HFF-Myc (cell line): ENCODE results near the gene NBPF20.
A peak's percentile ranks its signal among the peaks of the same experiment; 100 is the strongest.
"Not testable (repeated sequence)": the region's sequence is repeated elsewhere in the genome, so short reads cannot be mapped to it uniquely, and the experiment has no call there.

ENCODE experiments used
- DNase-seq: peaks from one replicate; pipeline ENCODE4 v3.0.0-alpha.2; 2011; ENCODE audit warnings: low read depth; ENCODE audit errors: extremely low read depth
- H3K4me3 ChIP-seq: replicated peaks from 2 replicates; pipeline ENCODE4 v1.5.1; 2011; ENCODE audit warnings: low read depth, mild to moderate bottlenecking, control low read depth, low read length
- TF ChIP-seq, protein P1 (sequence below): IDR thresholded peaks from 2 replicates; pipeline ENCODE4 v1.5.1; 2012; ENCODE audit warnings: mild to moderate bottlenecking, low read depth, low read length, control low read depth; ENCODE audit errors: missing control alignments

Gene NBPF20

DNA sequence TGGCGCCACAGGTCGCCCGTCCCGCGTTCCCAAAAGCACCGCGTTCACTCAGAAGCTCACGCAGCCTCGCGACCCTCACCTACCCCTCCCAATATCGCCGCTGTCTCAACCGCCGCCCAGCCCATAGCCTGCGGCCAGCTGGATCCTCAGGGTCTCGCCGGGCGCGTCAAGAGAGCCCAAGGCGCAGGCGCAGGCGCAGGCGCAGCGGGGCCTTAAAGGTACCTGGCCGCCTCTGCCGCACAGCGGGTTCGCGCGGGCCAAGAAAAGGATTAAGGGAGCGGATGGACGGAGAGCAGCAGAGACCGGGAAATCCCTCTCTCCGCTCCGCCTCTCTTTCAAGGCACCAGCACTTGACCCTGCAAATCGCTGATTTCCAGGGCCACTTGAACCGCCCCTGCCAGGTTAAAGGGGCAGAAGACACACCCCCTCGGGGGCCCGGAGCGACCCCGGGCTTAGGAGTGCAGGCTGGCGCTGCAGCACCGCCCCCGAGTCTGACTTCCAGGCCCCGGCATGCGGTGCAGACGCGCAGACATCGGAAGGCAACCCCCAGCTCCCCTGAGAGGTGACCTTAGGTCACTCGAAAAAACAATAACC is at the start of gene NBPF20:
Gene NBPF20 (minus strand): TSS at position 168 of the 594 bp plus-strand sequence. CDS start 20,331 bp downstream, outside the sequence.
- H3K4me3 ChIP-seq = peak within 1 kb of the TSS; percentile 48
- DNase-seq = no peak
- TF ChIP-seq, protein P1, sequence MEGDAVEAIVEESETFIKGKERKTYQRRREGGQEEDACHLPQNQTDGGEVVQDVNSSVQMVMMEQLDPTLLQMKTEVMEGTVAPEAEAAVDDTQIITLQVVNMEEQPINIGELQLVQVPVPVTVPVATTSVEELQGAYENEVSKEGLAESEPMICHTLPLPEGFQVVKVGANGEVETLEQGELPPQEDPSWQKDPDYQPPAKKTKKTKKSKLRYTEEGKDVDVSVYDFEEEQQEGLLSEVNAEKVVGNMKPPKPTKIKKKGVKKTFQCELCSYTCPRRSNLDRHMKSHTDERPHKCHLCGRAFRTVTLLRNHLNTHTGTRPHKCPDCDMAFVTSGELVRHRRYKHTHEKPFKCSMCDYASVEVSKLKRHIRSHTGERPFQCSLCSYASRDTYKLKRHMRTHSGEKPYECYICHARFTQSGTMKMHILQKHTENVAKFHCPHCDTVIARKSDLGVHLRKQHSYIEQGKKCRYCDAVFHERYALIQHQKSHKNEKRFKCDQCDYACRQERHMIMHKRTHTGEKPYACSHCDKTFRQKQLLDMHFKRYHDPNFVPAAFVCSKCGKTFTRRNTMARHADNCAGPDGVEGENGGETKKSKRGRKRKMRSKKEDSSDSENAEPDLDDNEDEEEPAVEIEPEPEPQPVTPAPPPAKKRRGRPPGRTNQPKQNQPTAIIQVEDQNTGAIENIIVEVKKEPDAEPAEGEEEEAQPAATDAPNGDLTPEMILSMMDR = no peak

DNA sequence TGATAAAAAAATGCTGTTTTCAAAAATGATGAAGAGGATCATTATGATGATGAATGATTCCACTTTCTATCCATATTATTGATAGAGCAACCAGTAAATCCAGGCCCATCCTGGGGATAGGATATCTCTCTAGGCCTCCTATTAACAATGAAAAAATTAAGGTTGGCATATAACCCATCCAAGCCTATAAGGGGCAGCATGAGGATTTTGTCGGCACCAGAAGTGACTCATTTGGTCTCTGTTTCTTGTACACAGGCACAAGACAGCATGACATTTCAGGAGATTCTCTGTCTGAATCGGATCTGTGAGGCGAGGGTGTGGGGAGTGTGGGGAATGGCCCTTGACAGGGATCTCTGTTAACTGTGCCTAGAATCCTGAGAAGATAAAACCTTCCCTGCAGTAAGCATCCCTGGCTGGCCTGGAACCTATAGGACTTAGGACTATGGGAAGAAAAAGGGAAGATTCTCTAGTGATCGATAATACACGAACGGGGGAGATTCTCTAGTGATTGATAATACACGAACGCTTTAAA is 49.5 kb upstream of the NBPF20 start:
- not testable (repeated sequence) for DNase-seq, H3K4me3 ChIP-seq

- H3K4me3 ChIP-seq, DNase-seq: not testable (repeated sequence)
Observed at GRCh38 chr1:145472731-145473130, 47.3 kb upstream of the NBPF20 start.

DNA sequence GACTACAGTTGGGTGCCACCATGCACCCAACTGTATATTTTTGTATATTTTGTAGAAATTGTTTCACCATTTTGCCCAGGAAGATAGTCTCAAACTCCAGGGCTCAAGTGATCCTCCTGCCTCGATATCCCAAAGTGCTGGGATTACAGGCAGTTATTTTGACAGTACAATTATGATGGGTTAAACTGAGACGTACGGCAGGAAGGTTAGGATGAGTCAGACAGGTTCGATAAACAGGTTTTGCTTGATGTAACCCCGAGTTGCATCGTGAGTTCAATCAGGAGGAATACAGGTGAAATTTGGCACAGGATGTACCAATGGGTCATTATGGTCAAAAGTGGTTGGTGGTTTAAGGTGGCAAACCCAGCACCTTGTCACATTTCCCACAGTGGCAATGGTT is 46.0 kb upstream of the NBPF20 start:
- H3K4me3 ChIP-seq, DNase-seq: not testable (repeated sequence)

DNA sequence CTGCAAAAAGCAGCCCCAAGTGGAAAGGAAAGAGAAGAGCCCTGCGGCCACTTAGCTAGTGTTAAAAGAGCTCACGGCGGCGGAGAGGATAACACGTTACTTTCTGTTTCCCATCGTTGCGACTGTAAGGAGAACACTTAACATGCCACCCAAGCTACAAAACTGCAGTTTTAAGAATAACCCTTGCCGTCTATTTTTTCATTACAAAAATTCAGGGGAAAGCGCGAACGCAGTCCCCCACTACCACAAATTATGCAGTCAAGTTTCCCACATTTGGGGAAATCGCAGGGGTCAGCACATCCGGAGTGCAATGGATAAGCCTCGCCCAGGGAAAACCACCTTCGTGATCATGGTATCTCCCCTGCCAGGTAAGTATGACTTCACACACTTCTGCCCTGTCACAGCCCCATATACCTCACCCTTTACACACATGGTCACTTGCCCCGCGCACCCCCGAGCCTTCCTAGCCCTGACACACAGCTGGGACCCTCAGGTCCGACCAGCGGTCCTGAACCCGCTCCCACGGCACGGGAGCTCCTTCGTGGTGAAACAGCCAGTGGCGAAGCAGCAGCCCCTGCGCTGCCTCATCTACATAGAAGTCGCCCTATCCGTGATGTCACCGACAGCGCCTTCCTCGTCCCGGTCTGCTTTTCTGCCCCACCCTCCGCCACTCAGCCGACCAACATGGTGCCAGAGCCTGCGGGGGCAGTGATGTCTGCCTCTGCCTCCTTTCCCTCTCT is 40.2 kb upstream of the NBPF20 start:
- peak overlapping the region; percentile 21 for H3K4me3 ChIP-seq
- DNase-seq = peak; percentile 92

- DNase-seq = not testable (repeated sequence)
- H3K4me3 ChIP-seq = peak overlapping the region; percentile 18; the same call in 1 of the 2 replicates
Observed at GRCh38 chr1:145464708-145465336, 39.4 kb upstream of the NBPF20 start.

DNA sequence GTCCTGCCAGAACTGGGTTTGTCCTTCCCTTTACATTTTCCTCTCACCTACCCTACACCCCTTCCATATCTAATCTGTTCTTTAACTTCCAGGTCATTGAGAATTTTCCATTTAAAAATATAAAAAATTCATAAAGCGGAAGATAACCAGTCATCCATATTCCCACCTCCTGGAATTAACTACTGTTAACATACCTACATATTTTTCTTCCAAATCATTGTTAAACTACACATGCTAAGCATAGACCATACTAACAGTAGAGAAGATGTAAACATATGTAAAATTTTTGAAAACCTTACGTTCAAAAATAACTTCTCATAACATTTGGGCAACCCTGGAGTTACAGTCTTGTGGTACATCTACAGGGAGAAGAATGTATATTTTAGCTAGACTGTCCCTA is 38.6 kb upstream of the NBPF20 start:
- not testable (repeated sequence) for H3K4me3 ChIP-seq, DNase-seq

DNA sequence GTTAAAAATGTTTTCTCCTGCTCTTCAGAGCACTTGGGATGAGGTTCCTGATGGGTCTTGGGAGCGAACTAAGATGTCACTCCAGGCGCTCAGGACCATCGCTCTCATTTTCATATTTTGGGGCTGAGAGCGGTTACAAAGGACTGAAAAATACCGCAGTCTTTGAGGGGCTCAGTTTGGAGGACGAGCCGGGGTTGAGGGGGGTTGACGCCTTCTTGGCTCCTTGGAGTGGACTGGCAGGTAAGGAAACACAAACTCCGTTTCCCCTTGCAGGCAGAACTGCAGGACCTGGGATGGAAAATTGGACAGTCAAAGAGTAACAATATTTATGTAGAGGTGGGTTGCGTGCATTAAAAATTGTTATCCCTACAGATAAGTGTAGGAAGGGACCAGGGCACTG is 35.3 kb upstream of the NBPF20 start:
- not testable (repeated sequence) for DNase-seq, H3K4me3 ChIP-seq

- not testable (repeated sequence) for H3K4me3 ChIP-seq
Observed at GRCh38 chr1:145460048-145460447, 34.6 kb upstream of the NBPF20 start.

DNA sequence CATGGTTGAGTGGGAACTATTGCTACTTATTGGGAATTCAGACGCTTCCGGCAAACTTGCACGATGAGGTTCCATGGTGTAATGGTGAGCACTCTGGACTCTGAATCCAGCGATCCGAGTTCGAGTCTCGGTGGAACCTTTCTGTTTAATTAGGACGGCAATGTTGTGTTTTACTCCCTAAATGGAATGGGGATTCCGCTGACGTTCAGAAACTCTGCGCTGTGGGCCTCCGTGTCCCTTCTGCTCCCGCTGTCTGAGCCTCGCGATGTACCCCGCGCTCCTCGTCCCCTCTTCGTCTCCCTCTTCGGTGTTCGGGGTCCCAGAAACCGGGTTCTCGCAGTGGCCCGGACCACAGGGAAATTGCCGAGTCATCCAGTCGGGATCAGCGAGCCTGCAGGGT is 34.2 kb upstream of the NBPF20 start:
- H3K4me3 ChIP-seq, DNase-seq: not testable (repeated sequence)

More at GRCh38 chr1:145460048-145460447, 34.6 kb upstream of the NBPF20 start:
- not testable (repeated sequence) for DNase-seq

- DNase-seq, H3K4me3 ChIP-seq: not testable (repeated sequence)
Observed at GRCh38 chr1:145459063-145459462, 33.7 kb upstream of the NBPF20 start.

GRCh38 chr1:145454824-145455177 is 29.4 kb upstream of the NBPF20 start:
- DNase-seq, H3K4me3 ChIP-seq: not testable (repeated sequence)

DNA sequence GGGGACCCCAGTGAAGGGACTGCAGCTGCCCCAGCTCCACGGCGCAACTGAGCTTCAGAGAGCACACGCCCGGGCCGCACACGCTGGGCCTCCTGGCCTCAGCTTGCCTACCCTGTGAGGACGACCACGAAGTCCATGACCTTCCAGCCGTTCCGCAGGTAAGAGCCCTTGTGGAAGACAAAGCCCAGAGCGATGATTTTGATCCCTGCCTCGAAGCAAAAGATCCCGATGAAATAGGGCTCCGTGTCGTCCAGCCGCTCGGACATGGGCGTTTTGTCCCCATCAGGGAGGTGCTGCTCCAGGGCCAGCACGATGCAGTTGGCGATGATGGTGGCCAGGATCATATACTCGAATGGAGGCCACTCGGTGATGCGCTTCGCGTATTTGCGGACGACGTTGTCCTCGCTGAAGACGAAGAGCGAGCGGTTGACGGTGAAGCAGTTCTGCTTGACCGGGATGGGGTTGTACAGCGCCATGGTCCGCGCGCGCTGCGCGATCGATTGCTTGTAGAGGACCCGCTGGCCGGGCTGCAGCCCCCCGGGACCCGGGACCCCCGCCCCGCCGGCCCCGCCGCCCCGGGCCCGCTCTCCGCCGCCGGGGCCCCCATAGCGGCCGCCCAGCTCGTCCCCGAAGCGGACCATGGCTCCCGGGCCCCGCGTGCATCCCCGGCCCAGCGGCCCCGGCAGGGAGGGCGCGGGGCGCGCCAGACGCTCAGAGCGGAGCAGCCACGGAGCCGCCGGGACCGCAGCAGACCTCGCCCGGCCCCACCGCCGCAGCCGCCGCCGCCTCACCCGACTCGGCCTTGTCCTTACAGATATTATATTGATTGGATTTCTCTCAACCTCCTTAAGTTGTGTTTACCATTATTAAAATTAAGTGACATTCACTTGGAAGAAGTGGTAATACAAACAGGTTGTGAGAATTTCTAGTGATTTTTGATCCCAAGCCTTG is 28.7 kb upstream of the NBPF20 start:
- H3K4me3 ChIP-seq, DNase-seq: not testable (repeated sequence)

DNA sequence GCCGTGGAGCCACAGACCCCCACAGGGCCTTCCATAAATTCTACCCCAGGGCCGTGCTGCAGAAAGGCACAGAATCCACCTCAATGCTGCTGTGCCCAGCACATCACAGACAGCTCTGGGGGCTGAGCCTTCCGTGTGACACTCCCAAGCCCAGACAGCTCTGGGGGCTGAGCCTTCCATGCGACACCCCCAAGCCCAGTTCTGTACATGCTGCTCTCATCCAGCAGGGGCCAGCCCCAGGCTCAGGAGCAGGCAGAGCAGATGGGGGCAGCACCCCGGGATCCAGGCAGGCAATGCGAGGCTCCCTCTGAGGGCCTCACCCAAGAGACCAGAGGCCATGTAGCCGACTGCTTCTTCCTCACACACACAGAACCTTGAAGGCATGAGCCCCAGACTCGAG is 27.1 kb upstream of the NBPF20 start:
- DNase-seq = not testable (repeated sequence)

DNA sequence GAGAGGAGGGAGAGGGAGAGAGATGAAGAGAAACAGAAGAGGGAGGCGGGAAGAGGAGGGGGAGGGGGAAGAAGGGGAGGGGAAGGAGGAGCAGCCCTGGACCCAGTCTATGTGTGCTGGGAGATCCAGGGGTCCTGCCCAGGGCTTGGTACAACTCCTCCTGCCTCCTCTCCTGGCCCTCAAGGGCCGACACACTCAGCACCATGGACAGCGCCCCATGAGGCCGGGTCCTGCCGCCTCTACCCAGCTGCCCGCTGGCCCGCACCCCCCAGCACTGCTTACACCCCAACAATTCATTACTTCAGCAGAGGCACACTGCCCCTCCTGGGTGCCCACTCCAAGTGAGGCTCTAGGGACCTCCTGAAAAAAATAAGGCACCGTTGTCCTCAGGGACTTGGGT is 26.5 kb upstream of the NBPF20 start:
- H3K4me3 ChIP-seq, DNase-seq: not testable (repeated sequence)

More for the DNA sequence above, 27.1 kb upstream of the NBPF20 start:
- not testable (repeated sequence) for H3K4me3 ChIP-seq

DNA sequence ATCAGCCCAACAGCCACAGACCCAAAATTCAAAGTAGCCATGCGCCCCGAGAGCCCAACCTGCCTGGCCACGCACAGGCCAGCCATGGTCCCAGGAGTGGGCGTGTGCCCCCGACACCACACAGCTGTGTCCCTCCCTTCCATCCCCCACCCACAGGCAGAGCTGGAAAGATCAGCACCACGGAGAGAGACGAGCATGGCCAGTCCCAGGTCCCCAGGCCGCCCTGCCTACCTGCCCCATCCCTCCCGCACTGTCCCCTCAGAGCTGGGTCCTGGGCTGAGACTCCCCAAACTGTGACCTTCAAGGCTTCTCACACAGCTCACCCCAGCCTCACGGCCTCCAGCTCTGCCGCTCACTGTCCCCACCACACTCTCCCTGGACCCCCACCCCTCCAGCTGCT is 19.8 kb upstream of the NBPF20 start:
- DNase-seq, H3K4me3 ChIP-seq: not testable (repeated sequence)
